Subcutaneous adipose tissue (tissue), 4 donors: ENCODE data around the gene DNAAF8. TPM values are rescaled to one million over a fixed set of nuclear protein-coding genes. Genes with fewer than 3 reads are reported as not detected.

ENCODE experiments used
- CTCF ChIP-seq: fragments of 450-650 bp; IDR thresholded peaks from one replicate; pipeline ENCODE4 v1.5.1; 2016; ENCODE audit warnings: low read depth, mild to moderate bottlenecking, control low read depth, antibody characterized with exemption, moderate library complexity
- total RNA-seq, 4 donors: library from RNA; depleted of rRNA; stranded (reverse); fragments of >200 nt; gene quantifications; one replicate each; pipeline ENCODE4 v1.1.0, GENCODE V29; 2016

DNAAF8 gene
- total RNA-seq, 4 donors from 2014 or later, result 0.44 to 1.6 (median 0.91) TPM

- TF ChIP-seq CTCF, result no peak
Observed at GRCh38 chr16:4744555-4745273, 10.4 kb downstream of the DNAAF8 start.

GRCh38 chr16:4745274-4745569 is 10.9 kb downstream of the DNAAF8 start:
- TF ChIP-seq CTCF, result no peak

- TF ChIP-seq CTCF, result no peak
Observed at GRCh38 chr16:4746215-4746614, 11.9 kb downstream of the DNAAF8 start.

- TF ChIP-seq CTCF, result no peak
Observed at GRCh38 chr16:4746991-4747574, 12.7 kb downstream of the DNAAF8 start.

GRCh38 chr16:4747906-4748681 is 13.8 kb downstream of the DNAAF8 start:
- no peak for TF ChIP-seq CTCF

- TF ChIP-seq CTCF, result no peak
Observed at GRCh38 chr16:4748682-4749411, 14.5 kb downstream of the DNAAF8 start.
